HCT116 (cell line): ENCODE data around the gene BLOC1S3. TPM values are rescaled to one million over a fixed set of nuclear protein-coding genes. Genes with fewer than 3 reads are reported as not detected.
A peak's percentile ranks its signal among the peaks of the same experiment; 100 is the strongest.

ENCODE experiments used
- ATAC-seq: fragments of 200-7000 bp; cut with Tn5 transposase; 2 replicates; pipeline ENCODE4 v1.9.1; 2020; ENCODE audit warnings: mild to moderate bottlenecking, moderate library complexity
- BruUV-seq: library from RNA; stranded (reverse); fragments of 400-500 nt; replicated peaks from 2 replicates; lab custom pipeline; 2021; lab: Mats Ljungman, UMichigan
- CTCF ChIA-PET: fragments of 300-600 bp; sonication (Branson Sonifier 250); formaldehyde crosslinking; loops from one replicate; lab custom pipeline; 2021; ENCODE audit warnings: antibody characterized with exemption; lab: Charles Lee
- POLR2A ChIA-PET: fragments of 300-600, 350-600 bp; sonication (Branson Sonifier 250); formaldehyde crosslinking; loops from one replicate; lab custom pipeline; 2021; ENCODE audit warnings: antibody characterized with exemption; lab: Charles Lee
- RAD21 ChIA-PET, 2 experiments: fragments of 300-600 bp; sonication (Branson Sonifier 250); formaldehyde crosslinking; loops; one replicate each; lab custom pipeline; 2023; ENCODE audit warnings: low total read pairs in 2 of 2; ENCODE audit not compliant: uncharacterized antibody in 2 of 2, unreplicated experiment in 2 of 2, low non-redundant PET in 1 of 2; lab: Charles Lee
- DNase-seq: peaks from one replicate; pipeline ENCODE4 v3.0.0-alpha.2; 2010; ENCODE audit warnings: low read depth, low spot score
- H2AFZ ChIP-seq: fragments of 200-600 bp; shearing (Covaris generic), sonication (generic); 2 replicates; pipeline ENCODE4 v1.6.1; 2017; ENCODE audit warnings: low read depth, mixed run types, mixed read lengths, antibody characterized with exemption, low read length; ENCODE audit not compliant: poor library complexity, severe bottlenecking
- H3K27ac ChIP-seq: 2 replicates; pipeline ENCODE4 v1.5.1; 2012; ENCODE audit warnings: low read depth, low read length
- H3K27me3 ChIP-seq: fragments of 200-600 bp; sonication (generic); 2 replicates; pipeline ENCODE4 v1.6.1; 2016; ENCODE audit warnings: mixed run types, low read length, mixed read lengths; ENCODE audit not compliant: insufficient read depth
- H3K36me3 ChIP-seq, 2 experiments: fragments of 200-500 bp in 1 of 2; fragments of 200-600 bp in 1 of 2; sonication (Bioruptor generic) in 1 of 2; sonication (generic) in 1 of 2; 2 replicates each; pipeline versions ENCODE4 v1.5.1 to v1.6.1; 2014 to 2016; ENCODE audit warnings: low read length in 2 of 2, inconsistent platforms in 1 of 2, mixed read lengths in 1 of 2, mixed run types in 1 of 2; ENCODE audit not compliant: insufficient read depth in 2 of 2, control insufficient read depth in 1 of 2
- H3K4me1 ChIP-seq, 2 experiments: fragments of 200-600 bp in 1 of 2; sonication (generic) in 1 of 2; 2 replicates each; pipeline versions ENCODE4 v1.5.1 to v1.6.1; 2012 to 2017; ENCODE audit warnings: low read length in 2 of 2, inconsistent platforms in 1 of 2, mild to moderate bottlenecking in 1 of 2, mixed read lengths in 1 of 2, mixed run types in 1 of 2, moderate library complexity in 1 of 2; ENCODE audit not compliant: insufficient read depth in 2 of 2, control insufficient read depth in 1 of 2
- H3K4me2 ChIP-seq: fragments of 200-600 bp; sonication (generic); 2 replicates; pipeline ENCODE4 v1.6.1; 2017; ENCODE audit warnings: mixed run types, low read length, mixed read lengths
- H3K4me3 ChIP-seq, 2 experiments: fragments of 200-600 bp in 1 of 2; sonication (generic) in 1 of 2; replicated peaks in 1 of 2; 2 replicates each; pipeline ENCODE4 v1.5.1; 2011 to 2016; ENCODE audit warnings: low read length in 2 of 2, control low read depth in 1 of 2, low read depth in 1 of 2, mild to moderate bottlenecking in 1 of 2, mixed read lengths in 1 of 2, mixed run types in 1 of 2
- H3K79me2 ChIP-seq: fragments of 200-600 bp; sonication (generic); 2 replicates; pipeline ENCODE4 v1.6.1; 2017; ENCODE audit warnings: mild to moderate bottlenecking, mixed run types, low read length, moderate library complexity, mixed read lengths; ENCODE audit not compliant: insufficient read depth
- H3K9ac ChIP-seq: fragments of 200-600 bp; sonication (generic); 2 replicates; pipeline ENCODE4 v1.6.1; 2016; ENCODE audit warnings: low read length, mixed read lengths
- H3K9me2 ChIP-seq: fragments of 200-600 bp; sonication (generic), shearing (Covaris generic); 2 replicates; pipeline ENCODE4 v1.6.1; 2017; ENCODE audit warnings: mixed run types, mild to moderate bottlenecking, moderate library complexity; ENCODE audit not compliant: insufficient read depth
- H3K9me3 ChIP-seq, 2 experiments: fragments of 200-500 bp in 1 of 2; fragments of 200-600 bp in 1 of 2; sonication (Bioruptor generic) in 1 of 2; sonication (generic) in 1 of 2; 2 replicates each; pipeline ENCODE4 v1.6.1; 2014 to 2017; ENCODE audit warnings: low read length in 2 of 2, mixed read lengths in 2 of 2, inconsistent platforms in 1 of 2, low read depth in 1 of 2, mild to moderate bottlenecking in 1 of 2, mixed run types in 1 of 2, moderate library complexity in 1 of 2; ENCODE audit not compliant: control insufficient read depth in 1 of 2, insufficient read depth in 1 of 2
- H4K20me1 ChIP-seq: fragments of 200-600 bp; sonication (generic), shearing (Covaris generic); 2 replicates; pipeline ENCODE4 v1.6.1; 2017; ENCODE audit warnings: mixed run types, mild to moderate bottlenecking, moderate library complexity; ENCODE audit not compliant: insufficient read depth
- CBX3 ChIP-seq: IDR thresholded peaks from 2 replicates; pipeline ENCODE4 v1.6.1; 2012; ENCODE audit warnings: low read depth
- CEBPB ChIP-seq: IDR thresholded peaks from 2 replicates; pipeline ENCODE4 v1.6.1; 2012; ENCODE audit warnings: low read depth
- EGR1 ChIP-seq: IDR thresholded peaks from 2 replicates; pipeline ENCODE4 v1.6.1; 2012; ENCODE audit warnings: low read depth
- ELF1 ChIP-seq: IDR thresholded peaks from 2 replicates; pipeline ENCODE4 v1.6.1; 2012; ENCODE audit warnings: low read depth, borderline replicate concordance
- EZH2 ChIP-seq: fragments of 200-600 bp; sonication (generic); IDR thresholded peaks from 2 replicates; pipeline ENCODE4 v1.6.1; 2017; ENCODE audit warnings: antibody characterized with exemption, mixed run types
- EZH2phosphoT487 ChIP-seq: fragments of 200-600 bp; IDR thresholded peaks from 2 replicates; pipeline ENCODE4 v1.6.1; 2018; ENCODE audit warnings: antibody characterized with exemption, borderline replicate concordance
- FOSL1 ChIP-seq: IDR thresholded peaks from 2 replicates; pipeline ENCODE4 v1.6.1; 2012; ENCODE audit warnings: low read depth
- JUND ChIP-seq: IDR thresholded peaks from 2 replicates; pipeline ENCODE4 v1.6.1; 2012
- POLR2A ChIP-seq: IDR thresholded peaks from 2 replicates; pipeline ENCODE4 v1.7.0; 2011; ENCODE audit warnings: borderline replicate concordance; ENCODE audit not compliant: insufficient read depth, insufficient read length; ENCODE audit errors: extremely low read depth
- POLR2AphosphoS5 ChIP-seq: IDR thresholded peaks from 2 replicates; pipeline ENCODE4 v1.6.1; 2011; ENCODE audit warnings: mild to moderate bottlenecking, low read depth, low read length, moderate library complexity
- SIN3A ChIP-seq: IDR thresholded peaks from 2 replicates; pipeline ENCODE4 v1.6.1; 2012; ENCODE audit warnings: low read depth
- ZFX ChIP-seq: fragments of 450-650 bp; IDR thresholded peaks from 2 replicates; pipeline ENCODE4 v1.6.1; 2017
- intact Hi-C: fragments of 100-400 bp; cut with micrococcal nuclease; formaldehyde crosslinking; loops from 2 replicates; pipeline ENCODE4 v1.10.0; 2022
- total RNA-seq: library from RNA; stranded (reverse); gene quantifications from one replicate; pipeline ENCODE4 v1.2.1, GENCODE V29; 2021; ENCODE audit not compliant: unreplicated experiment
- TF ChIP-seq, protein P1 (sequence below): IDR thresholded peaks from 2 replicates; pipeline ENCODE4 v1.6.1; 2012
- TF ChIP-seq, protein P2 (sequence below): IDR thresholded peaks from 2 replicates; pipeline ENCODE4 v1.6.1; 2011; ENCODE audit warnings: mild to moderate bottlenecking, low read length, moderate library complexity; ENCODE audit not compliant: insufficient replicate concordance; ENCODE audit errors: extremely low read depth
- TF ChIP-seq, protein P3 (sequence below): IDR thresholded peaks from 2 replicates; pipeline ENCODE4 v1.6.1; 2012; ENCODE audit warnings: low read depth
- TF ChIP-seq, protein P4 (sequence below): IDR thresholded peaks from 2 replicates; pipeline ENCODE4 v1.6.1; 2012

The BLOC1S3 gene
- total RNA-seq, 1 experiment from 2014 or later, result 12.2 TPM

DNA sequence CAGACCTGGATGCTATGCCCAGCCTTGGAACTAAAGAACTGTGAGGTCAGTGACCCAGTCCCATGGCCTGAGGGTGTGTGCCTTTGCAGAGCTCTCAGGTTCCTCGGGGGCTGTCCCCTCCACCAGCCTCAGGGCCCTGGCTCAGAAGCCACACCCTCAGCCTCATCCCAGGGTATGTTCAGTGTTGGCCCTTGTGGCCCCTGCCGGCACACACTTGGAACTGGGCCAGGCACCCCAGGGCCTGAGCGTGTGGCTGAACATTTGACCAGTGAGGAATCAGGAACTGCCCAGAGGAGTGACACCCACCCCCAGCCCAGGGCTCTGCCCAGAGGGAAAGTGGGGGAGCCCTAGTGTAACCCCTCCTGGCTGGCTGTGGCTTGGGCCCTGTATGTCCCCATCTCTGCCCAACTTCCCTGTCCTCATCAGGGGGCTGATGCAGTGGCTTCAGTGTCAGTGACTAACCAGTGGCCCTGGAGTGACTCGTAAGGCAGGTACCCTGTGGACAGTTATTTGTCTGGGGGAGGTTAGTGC, 27.8 kb upstream of the BLOC1S3 start:
- CTCF ChIA-PET, result no interaction called here
- no peaks in the 10 kb centered on the region for H3K27me3 ChIP-seq
- H3K4me2 ChIP-seq, result peak overlapping the region; percentile 40
- RAD21 ChIA-PET, result no interaction called here
- TF ChIP-seq ZFX, result no peak
- no peak for TF ChIP-seq FOSL1
- 0 out of 2 replicates have a peak, but pooled peaks have one; percentile 12 for TF ChIP-seq POLR2AphosphoS5
- no peak for TF ChIP-seq ELF1
- TF ChIP-seq EZH2, result no peak
- TF ChIP-seq, protein P1, sequence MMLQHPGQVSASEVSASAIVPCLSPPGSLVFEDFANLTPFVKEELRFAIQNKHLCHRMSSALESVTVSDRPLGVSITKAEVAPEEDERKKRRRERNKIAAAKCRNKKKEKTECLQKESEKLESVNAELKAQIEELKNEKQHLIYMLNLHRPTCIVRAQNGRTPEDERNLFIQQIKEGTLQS, result no peak
- TF ChIP-seq POLR2A, result no peak
- TF ChIP-seq, all 23 proteins: peak for 1
- Histone ChIP-seq H3K9me2 (no peaks in the 10 kb centered on the region), H3K4me1 (peaks cover 32 to 50% of the 10 kb centered on the region in 2 experiments), H3K79me2 (no peaks in the 10 kb centered on the region), H3K9ac (no peak overlapping the region), H3K9me3 (no peaks in the 10 kb centered on the region), H2AFZ (no peak overlapping the region), H4K20me1 (no peaks in the 10 kb centered on the region), H3K36me3 (no peaks in the 10 kb centered on the region), H3K27ac (no peak overlapping the region; the same call in 1 of the 2 replicates), H3K4me3 (no peak overlapping the region)
- ATAC-seq (no peak), DNase-seq (no peak)
- no TSS peak for BruUV-seq
- intact Hi-C loops, result no loop called here
- POLR2A ChIA-PET, result no interaction called here

DNA sequence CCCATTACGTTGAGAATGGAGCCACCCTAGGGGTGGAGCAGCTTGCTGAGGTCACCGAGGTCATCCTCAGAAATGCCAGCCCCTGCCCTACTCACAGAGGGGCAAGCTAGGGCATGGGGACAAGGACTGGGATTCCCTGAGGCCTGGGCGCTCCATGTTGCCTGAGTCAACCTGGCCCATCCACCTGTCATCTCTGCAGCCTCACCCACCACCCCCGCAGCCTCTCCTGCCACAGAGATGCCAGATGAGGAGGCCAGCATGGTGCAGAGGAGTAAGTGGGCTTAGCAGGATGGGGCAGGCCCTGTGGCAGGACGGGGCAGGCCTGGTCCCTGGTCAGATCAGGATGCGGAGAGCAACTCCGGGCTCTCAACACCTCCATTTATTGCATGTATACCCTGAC, 27.3 kb upstream of the BLOC1S3 start:
- no peaks in the 10 kb centered on the region for H4K20me1 ChIP-seq
- H2AFZ ChIP-seq, result no peak overlapping the region
- no peaks in the 10 kb centered on the region for H3K36me3 ChIP-seq
- RAD21 ChIA-PET, result no interaction called here
- H3K4me3 ChIP-seq, result no peak overlapping the region
- peaks cover 32 to 55% of the 10 kb centered on the region in 2 experiments for H3K4me1 ChIP-seq
- H3K9me2 ChIP-seq, result no peaks in the 10 kb centered on the region
- POLR2A ChIA-PET, result no interaction called here
- no peaks in the 10 kb centered on the region for H3K9me3 ChIP-seq
- H3K79me2 ChIP-seq, result no peaks in the 10 kb centered on the region
- H3K9ac ChIP-seq, result no peak overlapping the region
- intact Hi-C loops, result no loop called here
- DNase-seq (no peak), ATAC-seq (no peak)
- H3K4me2 ChIP-seq, result peak overlapping the region; percentile 40
- no peak overlapping the region; the same call in 1 of the 2 replicates for H3K27ac ChIP-seq
- H3K27me3 ChIP-seq, result no peaks in the 10 kb centered on the region
- BruUV-seq, result no TSS peak
- CTCF ChIA-PET, result no interaction called here
- no peak for TF ChIP-seq ZFX
- TF ChIP-seq EGR1, result no peak
- TF ChIP-seq EZH2phosphoT487, result no peak
- no peak for TF ChIP-seq FOSL1
- TF ChIP-seq CEBPB, result no peak
- TF ChIP-seq, protein P2, sequence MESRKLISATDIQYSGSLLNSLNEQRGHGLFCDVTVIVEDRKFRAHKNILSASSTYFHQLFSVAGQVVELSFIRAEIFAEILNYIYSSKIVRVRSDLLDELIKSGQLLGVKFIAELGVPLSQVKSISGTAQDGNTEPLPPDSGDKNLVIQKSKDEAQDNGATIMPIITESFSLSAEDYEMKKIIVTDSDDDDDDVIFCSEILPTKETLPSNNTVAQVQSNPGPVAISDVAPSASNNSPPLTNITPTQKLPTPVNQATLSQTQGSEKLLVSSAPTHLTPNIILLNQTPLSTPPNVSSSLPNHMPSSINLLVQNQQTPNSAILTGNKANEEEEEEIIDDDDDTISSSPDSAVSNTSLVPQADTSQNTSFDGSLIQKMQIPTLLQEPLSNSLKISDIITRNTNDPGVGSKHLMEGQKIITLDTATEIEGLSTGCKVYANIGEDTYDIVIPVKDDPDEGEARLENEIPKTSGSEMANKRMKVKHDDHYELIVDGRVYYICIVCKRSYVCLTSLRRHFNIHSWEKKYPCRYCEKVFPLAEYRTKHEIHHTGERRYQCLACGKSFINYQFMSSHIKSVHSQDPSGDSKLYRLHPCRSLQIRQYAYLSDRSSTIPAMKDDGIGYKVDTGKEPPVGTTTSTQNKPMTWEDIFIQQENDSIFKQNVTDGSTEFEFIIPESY, result no peak
- TF ChIP-seq POLR2AphosphoS5, result no peak
- no peak for TF ChIP-seq JUND
- TF ChIP-seq, protein P3, sequence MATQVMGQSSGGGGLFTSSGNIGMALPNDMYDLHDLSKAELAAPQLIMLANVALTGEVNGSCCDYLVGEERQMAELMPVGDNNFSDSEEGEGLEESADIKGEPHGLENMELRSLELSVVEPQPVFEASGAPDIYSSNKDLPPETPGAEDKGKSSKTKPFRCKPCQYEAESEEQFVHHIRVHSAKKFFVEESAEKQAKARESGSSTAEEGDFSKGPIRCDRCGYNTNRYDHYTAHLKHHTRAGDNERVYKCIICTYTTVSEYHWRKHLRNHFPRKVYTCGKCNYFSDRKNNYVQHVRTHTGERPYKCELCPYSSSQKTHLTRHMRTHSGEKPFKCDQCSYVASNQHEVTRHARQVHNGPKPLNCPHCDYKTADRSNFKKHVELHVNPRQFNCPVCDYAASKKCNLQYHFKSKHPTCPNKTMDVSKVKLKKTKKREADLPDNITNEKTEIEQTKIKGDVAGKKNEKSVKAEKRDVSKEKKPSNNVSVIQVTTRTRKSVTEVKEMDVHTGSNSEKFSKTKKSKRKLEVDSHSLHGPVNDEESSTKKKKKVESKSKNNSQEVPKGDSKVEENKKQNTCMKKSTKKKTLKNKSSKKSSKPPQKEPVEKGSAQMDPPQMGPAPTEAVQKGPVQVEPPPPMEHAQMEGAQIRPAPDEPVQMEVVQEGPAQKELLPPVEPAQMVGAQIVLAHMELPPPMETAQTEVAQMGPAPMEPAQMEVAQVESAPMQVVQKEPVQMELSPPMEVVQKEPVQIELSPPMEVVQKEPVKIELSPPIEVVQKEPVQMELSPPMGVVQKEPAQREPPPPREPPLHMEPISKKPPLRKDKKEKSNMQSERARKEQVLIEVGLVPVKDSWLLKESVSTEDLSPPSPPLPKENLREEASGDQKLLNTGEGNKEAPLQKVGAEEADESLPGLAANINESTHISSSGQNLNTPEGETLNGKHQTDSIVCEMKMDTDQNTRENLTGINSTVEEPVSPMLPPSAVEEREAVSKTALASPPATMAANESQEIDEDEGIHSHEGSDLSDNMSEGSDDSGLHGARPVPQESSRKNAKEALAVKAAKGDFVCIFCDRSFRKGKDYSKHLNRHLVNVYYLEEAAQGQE, result no peak
- TF ChIP-seq, protein P4, sequence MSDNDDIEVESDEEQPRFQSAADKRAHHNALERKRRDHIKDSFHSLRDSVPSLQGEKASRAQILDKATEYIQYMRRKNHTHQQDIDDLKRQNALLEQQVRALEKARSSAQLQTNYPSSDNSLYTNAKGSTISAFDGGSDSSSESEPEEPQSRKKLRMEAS, result no peak
- TF ChIP-seq POLR2A, result no peak
- no peak for TF ChIP-seq SIN3A
- TF ChIP-seq CBX3, result no peak
